ENCODE data around the gene C9orf50. TPM values are rescaled to one million over a fixed set of nuclear protein-coding genes. Genes with fewer than 3 reads are reported as not detected.

Gene C9orf50
- total RNA-seq, 1 donor: not detected

GRCh38 chr9:129648092-129648763, 27.3 kb upstream of the C9orf50 start:
- no peak for DNase-seq (ENCODE audit: low read depth)
- TF ChIP-seq CTCF (IDR thresholded peaks at IDR 0.05; ENCODE audit: insufficient read depth, low read depth, low read length): no peak
- H3K4me3 ChIP-seq (ENCODE audit: low read depth, low read length): no peak overlapping the region

GRCh38 chr9:129647635-129648034, 26.7 kb upstream of the C9orf50 start:
- DNase-seq (ENCODE audit: low read depth): no peak
- H3K4me3 ChIP-seq (ENCODE audit: low read depth, low read length): no peak overlapping the region
- TF ChIP-seq CTCF (IDR thresholded peaks at IDR 0.05; ENCODE audit: insufficient read depth, low read depth, low read length): no peak

- no peak overlapping the region for H3K4me3 ChIP-seq (ENCODE audit: low read depth, low read length)
- no peak for TF ChIP-seq CTCF (IDR thresholded peaks at IDR 0.05; ENCODE audit: insufficient read depth, low read depth, low read length)
- DNase-seq (ENCODE audit: low read depth): no peak
Observed at GRCh38 chr9:129646654-129647053, 25.8 kb upstream of the C9orf50 start.

DNA sequence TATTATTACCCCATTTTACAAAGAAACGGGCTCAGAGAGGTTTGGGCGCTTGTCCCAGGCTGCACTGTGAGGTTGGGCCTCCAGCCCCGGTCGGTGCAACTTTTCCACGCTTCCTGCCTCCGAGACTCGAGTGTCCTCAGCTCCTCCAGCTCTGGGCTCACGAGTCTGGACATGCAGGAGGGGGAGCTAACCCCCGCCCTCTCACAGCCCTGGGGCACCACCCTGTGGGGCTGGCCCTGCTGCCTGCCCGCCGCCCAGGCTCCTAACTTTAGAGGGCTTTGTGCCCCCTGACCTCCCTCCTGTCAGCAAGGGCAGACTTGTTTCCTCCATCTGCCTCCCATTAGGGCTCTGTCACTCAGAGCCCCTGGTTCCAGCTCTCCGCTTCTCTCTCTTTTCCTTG, 25.4 kb upstream of the C9orf50 start:
- H3K4me3 ChIP-seq (ENCODE audit: low read depth, low read length): no peak overlapping the region
- TF ChIP-seq CTCF (IDR thresholded peaks at IDR 0.05; ENCODE audit: insufficient read depth, low read depth, low read length): no peak
- no peak for DNase-seq (ENCODE audit: low read depth)

GRCh38 chr9:129644902-129645301, 24.0 kb upstream of the C9orf50 start:
- no peak for DNase-seq (ENCODE audit: low read depth)
- no peak for TF ChIP-seq CTCF (IDR thresholded peaks at IDR 0.05; ENCODE audit: insufficient read depth, low read depth, low read length)
- no peak overlapping the region for H3K4me3 ChIP-seq (ENCODE audit: low read depth, low read length)

GRCh38 chr9:129644365-129644764, 23.5 kb upstream of the C9orf50 start:
- no peak for TF ChIP-seq CTCF (IDR thresholded peaks at IDR 0.05; ENCODE audit: insufficient read depth, low read depth, low read length)
- DNase-seq (ENCODE audit: low read depth): no peak
- H3K4me3 ChIP-seq (ENCODE audit: low read depth, low read length): no peak overlapping the region

DNA sequence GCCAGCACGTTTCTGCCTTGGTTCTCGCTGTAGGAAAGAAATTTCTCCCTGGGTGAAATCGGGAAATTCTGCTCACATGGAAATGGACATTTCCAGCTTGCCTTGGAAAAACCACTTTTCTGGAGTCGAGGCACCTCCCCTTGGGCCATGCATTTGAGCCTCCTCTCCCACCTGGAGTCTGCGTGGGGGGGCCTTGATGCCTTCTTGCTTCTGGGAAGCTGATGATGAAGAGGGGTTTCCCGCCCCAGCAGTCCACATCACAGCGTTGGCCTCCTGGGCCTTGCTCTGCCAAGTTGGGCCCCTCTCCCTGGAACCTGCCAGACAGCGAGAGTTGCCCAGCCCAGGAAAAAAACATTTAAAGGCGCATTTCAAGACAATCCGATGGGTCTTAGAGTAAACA, 22.8 kb upstream of the C9orf50 start:
- no peak for TF ChIP-seq CTCF (IDR thresholded peaks at IDR 0.05; ENCODE audit: insufficient read depth, low read depth, low read length)
- H3K4me3 ChIP-seq (ENCODE audit: low read depth, low read length): no peak overlapping the region
- no peak for DNase-seq (ENCODE audit: low read depth)

All from fibroblast of villous mesenchyme (primary cell).